Measurements from ENCODE around the gene TMEM209.

TMEM209 gene

DNA sequence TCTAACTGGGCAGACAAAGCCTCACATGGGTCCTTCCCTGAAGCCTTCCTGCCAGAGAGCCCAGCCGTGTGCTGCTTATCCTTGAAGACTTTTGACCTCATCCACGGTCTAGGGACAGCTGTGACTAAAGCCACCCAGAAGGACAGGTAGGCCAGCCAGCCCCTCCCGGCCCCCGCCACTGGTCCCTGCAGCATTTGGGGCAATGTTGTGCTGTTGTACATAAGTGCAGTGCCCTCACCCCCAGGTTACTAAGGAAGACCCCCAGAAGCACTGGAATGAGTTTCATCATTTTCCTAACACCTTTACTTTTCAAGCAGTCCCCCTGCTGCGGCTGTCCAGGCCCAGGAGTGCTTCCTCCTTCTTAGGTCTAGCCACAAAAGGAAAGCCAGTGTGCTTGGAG, 43.0 kb downstream of the TMEM209 start:
- Mint-ChIP-seq H3K9me3 (peaks cover 0 to 4% of the 10 kb centered on the region in 2 donors), H3K27ac (no peak overlapping the region), H3K36me3 (peaks cover 62 to 70% of the 10 kb centered on the region in 2 donors), H3K27me3 (no peaks in the 10 kb centered on the region), H3K4me3 (no peak overlapping the region), H3K4me1 (no peaks in the 10 kb centered on the region)
- no peak for ATAC-seq (replicated peaks)
- no peak for DNase-seq

DNA sequence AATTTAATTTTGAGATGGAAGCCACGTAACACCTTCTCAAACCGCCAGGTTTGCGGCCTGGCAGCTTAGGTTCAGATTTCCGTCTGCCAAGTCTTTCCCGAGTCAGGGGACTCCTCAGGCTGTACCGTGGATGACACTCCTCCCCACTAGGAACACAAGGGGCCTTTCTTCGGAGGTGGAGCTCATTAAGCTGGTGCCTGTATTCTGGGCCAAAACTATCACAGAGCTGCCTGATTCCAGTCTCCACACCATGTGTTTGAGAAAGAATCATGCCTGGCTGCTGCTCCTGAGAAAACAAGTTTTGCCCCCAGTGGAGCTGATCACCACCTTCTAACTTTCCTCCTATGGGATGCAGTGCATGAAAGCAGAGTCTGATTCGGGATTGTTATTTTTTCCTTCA, 44.8 kb downstream of the TMEM209 start:
- Mint-ChIP-seq H3K36me3 (peaks cover 67 to 71% of the 10 kb centered on the region in 2 donors), H3K4me1 (no peaks in the 10 kb centered on the region), H3K9me3 (peaks cover 2 to 4% of the 10 kb centered on the region in 2 donors), H3K27ac (no peak overlapping the region), H3K4me3 (no peak overlapping the region), H3K27me3 (no peaks in the 10 kb centered on the region)
- ATAC-seq (replicated peaks) (no peak), DNase-seq (no peak)

DNA sequence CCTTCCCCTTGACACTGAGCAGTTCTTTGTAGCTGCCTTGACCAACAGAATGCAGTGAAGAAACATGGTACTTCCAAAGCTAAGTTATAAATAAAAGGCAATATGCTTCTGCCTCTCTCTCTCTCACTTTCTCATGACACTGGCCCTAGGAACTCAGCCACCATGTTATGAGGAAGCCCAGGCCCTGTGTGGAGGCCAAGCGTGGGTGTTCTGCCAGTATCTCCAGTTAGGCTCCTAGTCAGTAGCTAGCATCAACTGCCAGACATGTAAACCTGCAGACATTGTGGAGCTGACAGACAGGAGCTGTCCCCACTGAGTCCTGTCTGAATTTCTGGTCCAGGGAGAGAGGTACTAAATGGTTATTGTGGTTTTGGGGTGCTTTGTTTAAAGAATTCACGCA, 45.2 kb downstream of the TMEM209 start:
- Mint-ChIP-seq H3K27ac (no peak overlapping the region), H3K9me3 (peaks cover 2 to 4% of the 10 kb centered on the region in 2 donors), H3K27me3 (no peaks in the 10 kb centered on the region), H3K4me3 (no peak overlapping the region), H3K36me3 (peaks cover 67 to 71% of the 10 kb centered on the region in 2 donors), H3K4me1 (no peaks in the 10 kb centered on the region)
- no peak for DNase-seq
- no peak for ATAC-seq (replicated peaks)

DNA sequence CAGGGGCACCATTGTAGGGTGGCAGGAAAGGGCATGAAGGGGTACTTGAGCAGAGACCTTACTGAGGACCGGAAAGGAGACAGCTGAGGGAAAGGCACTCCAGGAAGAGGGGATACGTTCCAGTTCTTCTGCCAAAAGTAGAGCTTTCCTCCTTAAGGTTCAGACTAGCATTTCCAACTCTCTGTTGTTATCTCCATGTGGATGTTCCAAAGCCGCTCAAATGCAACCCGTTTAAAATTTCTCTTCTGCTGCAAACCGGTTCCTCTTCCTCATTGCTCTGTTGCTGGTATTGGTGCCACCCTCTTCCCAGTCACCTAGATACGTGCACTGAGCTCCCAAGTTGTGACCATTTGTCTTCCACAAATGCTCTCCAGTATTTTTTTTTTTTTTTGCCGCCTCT, 47.5 kb downstream of the TMEM209 start:
- H3K36me3 Mint-ChIP-seq, result peaks cover 56 to 60% of the 10 kb centered on the region in 2 donors
- H3K4me1 Mint-ChIP-seq, result peaks cover 0 to 6% of the 10 kb centered on the region in 2 donors
- no peak overlapping the region for H3K4me3 Mint-ChIP-seq
- peaks cover 2 to 4% of the 10 kb centered on the region in 2 donors for H3K9me3 Mint-ChIP-seq
- no peak for DNase-seq
- H3K27me3 Mint-ChIP-seq, result no peaks in the 10 kb centered on the region
- ATAC-seq (replicated peaks), result no peak
- H3K27ac Mint-ChIP-seq, result peak overlapping the region; percentile 59

DNA sequence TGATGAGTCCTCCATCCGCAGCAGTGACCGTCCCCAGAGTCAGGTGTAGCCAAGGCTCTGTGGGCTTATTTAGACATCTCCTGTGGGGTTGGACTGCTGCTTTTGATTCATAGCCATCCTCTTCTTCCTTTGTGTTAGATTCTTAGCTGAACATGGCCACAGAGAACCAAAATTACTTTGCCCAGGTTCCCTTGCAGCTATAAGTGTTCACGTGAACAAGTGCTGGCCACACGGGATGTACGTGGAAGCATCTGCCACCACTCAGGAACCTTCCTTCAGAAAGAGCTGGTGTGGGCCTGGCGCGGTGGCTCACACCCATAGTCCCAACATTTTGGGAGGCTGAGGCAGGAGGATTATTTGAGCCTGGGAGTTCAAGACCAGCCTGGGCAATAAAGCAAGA, 49.1 kb downstream of the TMEM209 start:
- DNase-seq, result no peak
- Mint-ChIP-seq H3K36me3 (peaks cover 42 to 45% of the 10 kb centered on the region in 2 donors), H3K4me3 (no peak overlapping the region), H3K27me3 (no peaks in the 10 kb centered on the region), H3K9me3 (peaks cover 2 to 4% of the 10 kb centered on the region in 2 donors), H3K4me1 (peaks cover 0 to 6% of the 10 kb centered on the region in 2 donors), H3K27ac (no peak overlapping the region)
- ATAC-seq (replicated peaks), result no peak

GRCh38 chr7:130154501-130155317, 50.5 kb downstream of the TMEM209 start:
- Mint-ChIP-seq H3K36me3 (peaks cover 31 to 34% of the 10 kb centered on the region in 2 donors), H3K27me3 (no peaks in the 10 kb centered on the region), H3K9me3 (peaks cover 0 to 5% of the 10 kb centered on the region in 2 donors), H3K4me3 (no peak overlapping the region), H3K27ac (no peak overlapping the region), H3K4me1 (peaks cover 3 to 17% of the 10 kb centered on the region in 2 donors)
- no peak for DNase-seq
- ATAC-seq (replicated peaks), result no peak

DNA sequence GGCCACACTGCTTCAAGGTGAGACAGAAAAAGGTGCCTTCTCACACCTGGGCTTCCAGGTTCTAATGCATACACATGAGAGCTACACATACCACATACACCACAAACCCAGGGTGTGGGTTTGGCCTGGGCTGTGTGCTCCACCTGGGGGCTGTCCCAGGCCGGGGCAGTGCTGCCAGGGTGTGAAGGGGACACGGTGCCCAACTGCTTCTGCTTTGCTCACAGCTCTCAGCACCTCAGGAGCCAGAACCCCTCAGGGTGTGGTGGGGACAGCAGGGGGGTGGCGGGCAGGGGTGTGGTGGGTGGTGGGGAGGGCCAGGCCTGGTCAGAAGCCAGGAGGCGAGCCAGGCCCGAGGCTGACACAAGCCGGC, 51.1 kb downstream of the TMEM209 start:
- H3K27me3 Mint-ChIP-seq, result no peaks in the 10 kb centered on the region
- H3K4me1 Mint-ChIP-seq, result peaks cover 5 to 23% of the 10 kb centered on the region in 2 donors
- H3K9me3 Mint-ChIP-seq, result peaks cover 0 to 5% of the 10 kb centered on the region in 2 donors
- ATAC-seq (replicated peaks), result peak in 1 of 2 donors; percentile 38
- H3K27ac Mint-ChIP-seq, result no peak overlapping the region
- H3K36me3 Mint-ChIP-seq, result peaks cover 26 to 30% of the 10 kb centered on the region in 2 donors
- no peak overlapping the region for H3K4me3 Mint-ChIP-seq
- no peak for DNase-seq

DNA sequence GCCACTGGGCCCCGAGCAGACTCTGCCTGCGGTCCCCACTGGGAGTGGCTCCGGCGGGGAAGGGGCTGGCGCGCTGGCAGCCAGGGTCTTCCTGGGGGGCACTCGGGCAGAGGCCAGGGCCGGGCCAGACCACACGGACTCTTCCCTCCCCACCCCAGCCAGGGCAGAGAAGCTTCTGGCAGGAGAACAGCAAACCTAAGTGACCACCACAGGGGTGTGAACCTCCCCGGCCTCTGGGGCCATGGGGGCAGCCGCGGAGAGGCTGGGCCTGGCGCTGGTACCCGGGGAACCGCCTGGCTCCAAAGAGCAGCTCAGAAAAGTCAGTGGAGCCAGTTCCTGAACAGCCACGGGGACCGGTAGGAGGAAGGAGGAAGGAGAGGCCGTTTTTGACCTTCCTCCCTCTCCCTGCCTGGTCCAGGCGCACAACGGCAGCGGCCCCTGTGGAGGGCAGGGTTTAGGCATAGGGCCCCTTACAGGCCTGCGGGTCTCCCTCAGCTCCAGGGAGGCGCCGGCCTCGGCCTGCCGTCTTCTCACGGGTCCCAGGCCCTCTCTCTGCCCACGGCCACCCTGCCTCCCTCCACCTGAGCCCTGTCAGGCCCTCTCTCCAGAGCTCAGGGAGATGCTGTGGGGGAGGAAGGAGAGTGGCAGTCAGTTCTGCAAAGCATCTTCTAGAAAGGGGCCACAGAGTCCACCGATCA, 51.8 kb downstream of the TMEM209 start:
- no peak overlapping the region for H3K27ac Mint-ChIP-seq
- peaks cover 21 to 23% of the 10 kb centered on the region in 2 donors for H3K36me3 Mint-ChIP-seq
- no peak for ATAC-seq (replicated peaks)
- no peaks in the 10 kb centered on the region for H3K27me3 Mint-ChIP-seq
- no peak for DNase-seq
- H3K9me3 Mint-ChIP-seq, result peaks cover 0 to 5% of the 10 kb centered on the region in 2 donors
- peaks cover 6 to 28% of the 10 kb centered on the region in 2 donors for H3K4me1 Mint-ChIP-seq
- no peak overlapping the region for H3K4me3 Mint-ChIP-seq

GRCh38 chr7:130152493-130153210, 52.6 kb downstream of the TMEM209 start:
- ATAC-seq (replicated peaks) (peak in 1 of 2 donors; percentile 4), DNase-seq (no peak)
- Mint-ChIP-seq H3K9me3 (peaks cover 0 to 5% of the 10 kb centered on the region in 2 donors), H3K4me3 (no peak overlapping the region), H3K4me1 (peaks cover 11 to 35% of the 10 kb centered on the region in 2 donors), H3K27ac (no peak overlapping the region), H3K27me3 (no peaks in the 10 kb centered on the region), H3K36me3 (peaks cover 14 to 16% of the 10 kb centered on the region in 2 donors)

DNA sequence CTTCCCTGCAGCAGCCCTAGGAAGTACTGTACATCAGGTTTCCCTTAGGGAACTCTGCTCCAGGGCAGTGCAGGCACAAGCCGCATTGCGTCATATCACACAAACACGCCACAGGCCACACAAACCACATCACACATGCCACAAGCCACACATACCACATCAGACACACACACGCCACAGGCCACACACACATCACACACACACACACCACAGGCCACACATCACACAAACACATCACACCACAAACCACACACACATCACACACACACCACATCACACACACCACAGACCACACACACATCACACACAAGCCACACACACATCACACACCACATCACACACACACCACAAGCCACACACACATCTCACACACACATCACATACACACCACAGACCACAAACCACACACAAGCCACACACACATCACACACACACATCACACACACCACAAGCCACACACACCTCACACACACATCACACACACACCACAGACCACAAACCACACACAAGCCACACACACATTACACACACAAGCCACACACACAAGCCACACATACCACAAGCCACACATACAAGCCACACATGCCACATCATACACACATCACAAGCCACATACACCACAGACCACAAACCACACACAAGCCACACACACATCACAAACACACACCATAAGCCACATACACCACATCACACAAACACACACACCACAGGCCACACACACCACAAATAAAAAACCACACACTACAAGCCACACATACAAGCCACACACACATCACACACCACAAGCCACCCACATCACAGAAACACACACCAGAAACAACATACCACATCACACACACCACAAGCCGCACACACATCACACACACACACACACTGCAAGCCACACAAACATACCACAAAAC, 53.4 kb downstream of the TMEM209 start:
- H3K27ac Mint-ChIP-seq, result no peak overlapping the region
- no peak overlapping the region for H3K4me3 Mint-ChIP-seq
- peaks cover 8 to 9% of the 10 kb centered on the region in 2 donors for H3K36me3 Mint-ChIP-seq
- no peak for DNase-seq
- no peak for ATAC-seq (replicated peaks)
- H3K27me3 Mint-ChIP-seq, result no peaks in the 10 kb centered on the region
- peaks cover 11 to 39% of the 10 kb centered on the region in 2 donors for H3K4me1 Mint-ChIP-seq
- H3K9me3 Mint-ChIP-seq, result peaks cover 0 to 5% of the 10 kb centered on the region in 2 donors

DNA sequence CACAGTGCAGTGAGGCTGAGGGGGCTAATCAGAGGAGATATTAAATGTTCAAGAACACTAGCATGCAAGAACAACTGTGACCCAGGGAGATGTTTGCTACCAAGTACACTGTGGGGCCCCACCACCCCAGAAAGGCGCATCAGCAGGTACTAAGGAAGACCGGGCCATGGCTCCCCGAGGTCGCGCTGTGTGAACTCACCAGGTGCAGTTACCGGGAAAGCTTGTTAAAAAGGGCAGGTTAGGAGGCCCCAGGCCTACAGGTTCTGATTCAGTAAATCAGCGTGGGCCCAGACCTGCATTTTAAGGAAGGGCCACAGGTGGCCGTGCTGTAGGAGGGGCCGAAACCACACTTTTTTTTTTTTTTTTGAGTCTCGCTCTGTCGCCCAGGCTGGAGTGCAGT, 54.6 kb downstream of the TMEM209 start:
- Mint-ChIP-seq H3K9me3 (peaks cover 0 to 4% of the 10 kb centered on the region in 2 donors), H3K36me3 (peaks cover 5 to 6% of the 10 kb centered on the region in 2 donors), H3K27ac (peak overlapping the region; percentile 85), H3K4me3 (peak overlapping the region; percentile 2 to 45), H3K27me3 (no peaks in the 10 kb centered on the region), H3K4me1 (peaks cover 14 to 44% of the 10 kb centered on the region in 2 donors)
- peak; percentile 57 to 72 for ATAC-seq (replicated peaks)
- DNase-seq, result peak; percentile 43

DNA sequence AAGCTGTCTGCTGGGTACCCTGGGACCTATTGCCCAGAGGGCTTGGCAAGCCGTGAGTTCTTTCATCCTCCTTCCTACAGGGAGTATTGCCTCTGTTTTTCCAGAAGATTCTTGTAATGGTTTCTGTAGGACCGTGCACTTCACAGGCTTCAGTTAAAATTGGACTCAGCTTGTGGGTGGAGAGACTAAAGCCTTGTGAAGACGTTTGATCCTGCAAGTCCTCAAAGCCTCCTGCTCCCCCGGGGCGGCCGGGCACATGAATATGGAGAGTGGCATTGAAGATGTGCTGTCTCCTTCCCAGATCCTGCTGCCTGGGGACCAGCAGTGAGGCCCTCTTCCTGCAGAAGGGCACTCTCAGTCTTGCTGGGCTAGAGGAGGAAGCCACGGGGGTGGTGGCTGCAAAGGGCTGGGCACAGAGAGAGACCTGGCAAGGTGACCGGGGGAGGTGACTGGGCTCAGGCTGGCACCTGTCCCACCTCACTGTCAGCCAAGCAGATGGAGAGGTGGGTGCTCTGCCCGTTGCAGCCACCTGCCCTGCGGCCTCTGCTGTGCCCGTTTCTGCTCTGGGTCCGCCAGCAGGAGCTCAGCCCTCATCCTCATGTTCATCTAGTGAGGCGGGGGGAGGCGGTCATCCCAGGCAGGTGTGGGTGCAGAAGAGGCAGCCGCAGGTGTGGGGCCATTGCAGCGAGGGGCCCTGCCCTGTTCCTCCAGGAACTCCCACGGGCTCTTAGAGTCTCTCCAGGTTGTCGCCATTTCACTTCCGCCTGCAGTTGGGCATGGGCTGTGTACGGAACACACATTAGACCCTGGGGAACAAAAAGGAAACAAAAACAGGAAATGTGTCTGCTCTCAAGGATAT, 55.7 kb downstream of the TMEM209 start:
- peak overlapping the region; percentile 33 to 62 for H3K4me3 Mint-ChIP-seq
- ATAC-seq (replicated peaks) (peak; percentile 73 to 75), DNase-seq (peak; percentile 50)
- peaks cover 14 to 46% of the 10 kb centered on the region in 2 donors for H3K4me1 Mint-ChIP-seq
- peaks cover 0 to 3% of the 10 kb centered on the region in 2 donors for H3K9me3 Mint-ChIP-seq
- H3K36me3 Mint-ChIP-seq, result peaks cover 3 to 4% of the 10 kb centered on the region in 2 donors
- peak overlapping the region; percentile 88 for H3K27ac Mint-ChIP-seq
- no peaks in the 10 kb centered on the region for H3K27me3 Mint-ChIP-seq

- no peak for ATAC-seq (replicated peaks)
- H3K4me3 Mint-ChIP-seq, result no peak overlapping the region
- no peak for DNase-seq
- no peaks in the 10 kb centered on the region for H3K27me3 Mint-ChIP-seq
- H3K27ac Mint-ChIP-seq, result no peak overlapping the region
- peaks cover 0 to 3% of the 10 kb centered on the region in 2 donors for H3K9me3 Mint-ChIP-seq
- peaks cover 14 to 43% of the 10 kb centered on the region in 2 donors for H3K4me1 Mint-ChIP-seq
- peaks cover 3 to 4% of the 10 kb centered on the region in 2 donors for H3K36me3 Mint-ChIP-seq
Observed at GRCh38 chr7:130148561-130148960, 56.6 kb downstream of the TMEM209 start.

All from stimulated activated naive B cell treated with anti-CD40 and anti-IgM and Interleukin-4, amounts not matched to agents 10 μg/mL and 1 μg/mL and 100 μg/mL, for 72 hours (primary cell).